Measurements from ENCODE around the gene FBN2.

FBN2 gene

GRCh38 chr5:128546658-128547281, 8.7 kb upstream of the FBN2 start:
- TF ChIP-seq CTCF (IDR thresholded peaks at IDR 0.05; ENCODE audit: control extremely low read depth, extremely low read depth, low read depth, missing control alignments): no peak
- CTCF ChIA-PET: no interaction called here
- POLR2A ChIA-PET: no interaction called here
- DNase-seq (ENCODE audit: extremely low spot score): no peak

- DNase-seq (ENCODE audit: extremely low spot score): no peak
- TF ChIP-seq CTCF (IDR thresholded peaks at IDR 0.05; ENCODE audit: control extremely low read depth, extremely low read depth, low read depth, missing control alignments): no peak
- ChIA-PET CTCF (interaction anchor here (1.0 kb wide), 1 partner anchor 40 kb away, joined by 4 read pairs; no protein-coding TSS in a partner anchor), POLR2A (no interaction called here)
Observed at GRCh38 chr5:128541385-128541784, 3.3 kb upstream of the FBN2 start.

GRCh38 chr5:128539038-128539429, 989 bp upstream of the FBN2 start:
- CTCF ChIA-PET: no interaction called here

GRCh38 chr5:128538250-128539037, 399 bp upstream of the FBN2 start:
- POLR2A ChIA-PET: no interaction called here
- DNase-seq (ENCODE audit: extremely low spot score): peak; percentile 9
- no peak for TF ChIP-seq CTCF (IDR thresholded peaks at IDR 0.05; ENCODE audit: control extremely low read depth, extremely low read depth, low read depth, missing control alignments)
- CTCF ChIA-PET: no interaction called here

More at GRCh38 chr5:128539038-128539429, 989 bp upstream of the FBN2 start:
- DNase-seq (ENCODE audit: extremely low spot score): peak; percentile 8
- no peak for TF ChIP-seq CTCF (IDR thresholded peaks at IDR 0.05; ENCODE audit: control extremely low read depth, extremely low read depth, low read depth, missing control alignments)
- POLR2A ChIA-PET: no interaction called here

GRCh38 chr5:128537221-128537999, 635 bp downstream of the FBN2 start:
- POLR2A ChIA-PET: no interaction called here
- CTCF ChIA-PET: no interaction called here
- DNase-seq (ENCODE audit: extremely low spot score): peak; percentile 10
- no peak for TF ChIP-seq CTCF (IDR thresholded peaks at IDR 0.05; ENCODE audit: control extremely low read depth, extremely low read depth, low read depth, missing control alignments)

Data from GM10248 (cell line).